Stimulated activated CD8-positive, alpha-beta memory T cell treated with anti-CD3 and anti-CD28 coated beads, Interleukin-15, amount 100 ng/mL, for 4 hours (primary cell): ENCODE results near the gene CLDN7.

Experiments used
- DNase-seq, 2 donors: peaks; one replicate each; pipeline ENCODE4 v3.0.0-alpha.2; 2020; ENCODE audit warnings: low read depth in 2 of 2

CLDN7 gene

GRCh38 chr17:7289256-7290032, 27.2 kb upstream of the CLDN7 start:
- DNase-seq = no peak

GRCh38 chr17:7285679-7286078, 23.4 kb upstream of the CLDN7 start:
- DNase-seq = no peak

GRCh38 chr17:7284911-7285310, 22.6 kb upstream of the CLDN7 start:
- no peak for DNase-seq

- DNase-seq = no peak
Measured at GRCh38 chr17:7283471-7284216, 21.4 kb upstream of the CLDN7 start.

- no peak for DNase-seq
Measured at GRCh38 chr17:7282752-7283321, 20.6 kb upstream of the CLDN7 start.

- no peak for DNase-seq
Measured at GRCh38 chr17:7281953-7282751, 19.9 kb upstream of the CLDN7 start.

GRCh38 chr17:7281074-7281952, 19.0 kb upstream of the CLDN7 start, which contains the start of gene SLC2A4:
Gene SLC2A4, plus strand, starts transcription at chr17:7281718. Its CDS starts 217 bp downstream, at chr17:7281935.
- peak; percentile 71 to 79 for DNase-seq

GRCh38 chr17:7280519-7281073, 18.3 kb upstream of the CLDN7 start:
- peak; percentile 65 to 68 for DNase-seq

- DNase-seq = no peak
Measured at GRCh38 chr17:7279448-7279847, 17.2 kb upstream of the CLDN7 start.

- no peak for DNase-seq
Measured at GRCh38 chr17:7266784-7267183, 4.5 kb upstream of the CLDN7 start.

GRCh38 chr17:7263801-7264078, 1.5 kb upstream of the CLDN7 start:
- no peak for DNase-seq

- no peak for DNase-seq
Measured at GRCh38 chr17:7262935-7263800, 890 bp upstream of the CLDN7 start.

GRCh38 chr17:7261379-7262191, 693 bp downstream of the CLDN7 start:
- peak in 1 of 2 donors; percentile 23 for DNase-seq

GRCh38 chr17:7260651-7261378, 1.5 kb downstream of the CLDN7 start:
- DNase-seq = peak in 1 of 2 donors; percentile 29

- no peak for DNase-seq
Measured at GRCh38 chr17:7260151-7260550, 2.1 kb downstream of the CLDN7 start.

GRCh38 chr17:7259555-7259889, 2.8 kb downstream of the CLDN7 start:
- no peak for DNase-seq

GRCh38 chr17:7258731-7259554, 3.3 kb downstream of the CLDN7 start:
- DNase-seq = no peak
